Measurements from ENCODE around the gene PLOD2. TPM values are rescaled to one million over a fixed set of nuclear protein-coding genes. Genes with fewer than 3 reads are reported as not detected.
A peak's percentile ranks its signal among the peaks of the same experiment; 100 is the strongest.

PLOD2 gene
- total RNA-seq, 2 donors from 2014 or later = 66.7 to 245 TPM

DNA sequence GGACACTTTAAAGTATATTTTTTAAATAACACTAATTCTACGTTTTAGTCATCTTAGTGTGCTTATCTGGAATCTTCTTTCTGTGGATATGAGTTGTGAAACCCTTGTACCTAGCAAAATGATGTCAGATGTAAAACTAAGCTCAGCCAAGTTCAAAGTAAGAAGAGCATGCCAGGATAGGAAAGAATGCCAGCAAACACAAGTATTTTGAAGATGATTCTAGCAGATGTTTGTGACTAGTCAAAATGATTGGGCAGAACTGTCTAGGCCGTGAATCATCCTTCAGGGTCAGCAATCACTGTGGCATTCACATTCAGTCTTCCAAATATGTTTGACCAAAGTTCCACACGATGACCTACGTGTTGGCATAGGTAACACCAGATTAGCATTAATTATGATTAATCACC is 5.4 kb upstream of the PLOD2 start:
- Histone ChIP-seq H3K36me3 (no peaks in the 10 kb centered on the region), H3K4me3 (no peak overlapping the region), H3K4me1 (no peaks in the 10 kb centered on the region), H3K27ac (no peak overlapping the region), H3K9ac (ENCODE audit: low read depth in 2 of 2, low read length in 2 of 2) (no peak overlapping the region), H3K9me3 (no peaks in the 10 kb centered on the region), H3K27me3 (no peaks in the 10 kb centered on the region)
- DNase-seq = no peak
- intact Hi-C loops (cut with DNase I) = no loop called here
- TF ChIP-seq, protein P1, sequence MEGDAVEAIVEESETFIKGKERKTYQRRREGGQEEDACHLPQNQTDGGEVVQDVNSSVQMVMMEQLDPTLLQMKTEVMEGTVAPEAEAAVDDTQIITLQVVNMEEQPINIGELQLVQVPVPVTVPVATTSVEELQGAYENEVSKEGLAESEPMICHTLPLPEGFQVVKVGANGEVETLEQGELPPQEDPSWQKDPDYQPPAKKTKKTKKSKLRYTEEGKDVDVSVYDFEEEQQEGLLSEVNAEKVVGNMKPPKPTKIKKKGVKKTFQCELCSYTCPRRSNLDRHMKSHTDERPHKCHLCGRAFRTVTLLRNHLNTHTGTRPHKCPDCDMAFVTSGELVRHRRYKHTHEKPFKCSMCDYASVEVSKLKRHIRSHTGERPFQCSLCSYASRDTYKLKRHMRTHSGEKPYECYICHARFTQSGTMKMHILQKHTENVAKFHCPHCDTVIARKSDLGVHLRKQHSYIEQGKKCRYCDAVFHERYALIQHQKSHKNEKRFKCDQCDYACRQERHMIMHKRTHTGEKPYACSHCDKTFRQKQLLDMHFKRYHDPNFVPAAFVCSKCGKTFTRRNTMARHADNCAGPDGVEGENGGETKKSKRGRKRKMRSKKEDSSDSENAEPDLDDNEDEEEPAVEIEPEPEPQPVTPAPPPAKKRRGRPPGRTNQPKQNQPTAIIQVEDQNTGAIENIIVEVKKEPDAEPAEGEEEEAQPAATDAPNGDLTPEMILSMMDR (IDR thresholded peaks at IDR 0.05) = no peak

DNA sequence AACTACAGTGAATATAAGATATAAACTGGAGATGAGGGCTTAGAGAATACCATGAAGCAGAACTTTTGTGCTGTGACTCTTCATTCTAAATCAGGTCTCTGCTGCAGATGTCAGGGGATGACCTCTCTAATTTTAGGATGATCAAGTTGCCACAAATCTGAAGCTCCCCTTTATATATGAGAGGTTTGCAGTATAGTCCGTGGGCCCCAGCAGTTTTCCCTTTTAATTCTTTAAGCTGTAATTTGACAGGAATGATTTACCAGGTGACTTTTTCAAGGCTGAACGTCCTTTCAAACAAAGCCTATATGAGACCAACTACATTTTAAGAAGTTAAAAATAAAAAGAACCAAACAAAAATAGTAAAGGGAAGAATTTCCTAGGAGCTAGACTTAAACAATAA is 4.9 kb upstream of the PLOD2 start:
- no peaks in the 10 kb centered on the region for H3K36me3 ChIP-seq
- intact Hi-C loops (cut with DNase I) = no loop called here
- H3K9me3 ChIP-seq = no peaks in the 10 kb centered on the region
- no peaks in the 10 kb centered on the region for H3K27me3 ChIP-seq
- H3K4me3 ChIP-seq = no peak overlapping the region
- peak overlapping the region; percentile 35 for H3K27ac ChIP-seq
- no peak overlapping the region for H3K9ac ChIP-seq (ENCODE audit: low read depth in 2 of 2, low read length in 2 of 2)
- no peak for DNase-seq
- TF ChIP-seq, protein P1 (IDR thresholded peaks at IDR 0.05) = no peak
- no peaks in the 10 kb centered on the region for H3K4me1 ChIP-seq

DNA sequence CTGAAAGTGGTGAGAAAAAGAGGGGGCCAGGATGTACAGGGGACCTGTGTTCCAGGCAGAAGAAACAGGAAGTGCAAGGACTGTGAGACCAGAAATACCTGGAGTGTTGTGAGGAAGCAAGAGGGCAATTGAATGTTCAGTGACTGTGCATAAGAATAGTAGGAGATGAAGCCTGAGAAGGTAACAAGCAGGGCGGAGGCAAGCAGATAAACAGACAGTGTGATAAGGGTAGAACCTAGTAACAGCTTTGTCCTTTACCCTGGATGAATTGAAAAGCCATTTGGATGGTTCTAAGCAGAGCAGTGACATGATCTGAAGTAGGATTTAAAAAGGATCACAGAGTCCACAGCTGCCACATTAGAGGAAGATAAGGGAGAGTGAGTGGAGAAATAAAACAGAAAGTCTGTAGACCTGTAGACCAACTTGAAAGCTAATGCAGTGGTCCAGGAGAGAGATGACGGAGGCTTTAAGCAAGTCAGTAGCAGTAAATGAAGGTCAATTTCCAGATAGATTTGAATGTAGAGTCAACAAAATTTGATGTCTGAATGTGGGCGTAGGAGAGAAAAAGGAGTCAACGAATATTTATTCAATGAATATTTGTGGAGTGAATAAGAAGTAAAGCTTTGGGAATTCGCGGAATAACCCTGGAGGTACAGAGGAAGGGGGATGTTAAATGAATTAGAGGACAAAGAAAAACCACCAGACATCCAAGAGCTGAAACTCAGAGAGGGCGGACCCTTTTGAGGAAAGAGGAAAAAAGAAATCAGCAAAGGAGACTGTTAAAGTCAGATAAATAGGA is 4.2 kb upstream of the PLOD2 start:
- Histone ChIP-seq H3K9me3 (no peaks in the 10 kb centered on the region), H3K36me3 (no peaks in the 10 kb centered on the region), H3K4me1 (no peaks in the 10 kb centered on the region), H3K9ac (ENCODE audit: low read depth in 2 of 2, low read length in 2 of 2) (peak overlapping the region in 1 of 2 donors; percentile 58), H3K27ac (peak overlapping the region; percentile 35), H3K27me3 (no peaks in the 10 kb centered on the region), H3K4me3 (no peak overlapping the region)
- TF ChIP-seq, protein P1 (IDR thresholded peaks at IDR 0.05) = no peak
- intact Hi-C loops (cut with DNase I) = no loop called here
- peak; percentile 31 for DNase-seq

DNA sequence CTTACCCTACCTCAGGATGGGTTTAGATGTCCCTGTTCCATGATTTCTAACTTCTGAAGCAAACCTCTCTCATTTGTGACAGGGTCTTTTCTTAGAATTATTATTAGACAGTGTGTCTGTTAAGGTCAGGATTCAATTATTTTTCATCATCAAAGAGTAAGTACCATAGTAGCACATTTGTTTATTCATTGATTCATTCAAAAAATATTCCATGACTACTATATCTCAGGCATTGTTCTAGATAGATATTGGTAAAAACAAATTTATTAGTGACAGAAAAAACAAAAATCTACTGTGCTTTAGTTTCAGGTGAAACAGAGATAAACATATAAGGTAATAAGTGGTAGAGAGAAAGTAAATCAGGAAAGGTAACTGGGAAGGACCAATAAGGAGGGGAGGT is 3.5 kb upstream of the PLOD2 start:
- peak overlapping the region; percentile 35 for H3K27ac ChIP-seq

DNA sequence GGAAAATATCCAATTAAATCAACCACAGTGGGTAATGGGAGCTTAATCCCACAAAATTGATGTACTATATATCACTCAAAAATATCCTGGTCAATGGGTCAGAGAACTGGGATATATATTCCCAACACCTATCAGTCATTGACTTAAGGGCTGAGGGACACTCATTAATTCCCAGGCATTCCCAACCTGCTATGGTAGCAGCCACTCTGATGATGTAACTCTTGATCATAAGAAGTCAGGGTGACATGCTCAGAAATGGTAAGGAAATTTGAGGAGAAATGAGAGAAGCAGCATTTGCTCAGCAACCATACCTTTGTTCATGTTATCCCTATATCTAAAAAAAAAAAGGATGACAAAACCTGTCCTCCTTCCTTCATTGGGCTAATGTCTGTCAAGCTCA is 3.1 kb upstream of the PLOD2 start:
- H3K4me3 ChIP-seq = no peak overlapping the region
- intact Hi-C loops (cut with DNase I) = no loop called here
- no peak for DNase-seq
- H3K9ac ChIP-seq (ENCODE audit: low read depth in 2 of 2, low read length in 2 of 2) = no peak overlapping the region
- no peaks in the 10 kb centered on the region for H3K9me3 ChIP-seq
- no peak overlapping the region for H3K27ac ChIP-seq
- H3K27me3 ChIP-seq = no peaks in the 10 kb centered on the region
- H3K4me1 ChIP-seq = no peaks in the 10 kb centered on the region
- TF ChIP-seq, protein P1 (IDR thresholded peaks at IDR 0.05) = no peak
- no peaks in the 10 kb centered on the region for H3K36me3 ChIP-seq

More for the DNA sequence above, 3.5 kb upstream of the PLOD2 start:
- TF ChIP-seq, protein P1 (IDR thresholded peaks at IDR 0.05) = no peak
- no peak for DNase-seq
- no peaks in the 10 kb centered on the region for H3K36me3 ChIP-seq
- no peak overlapping the region for H3K4me3 ChIP-seq
- H3K9ac ChIP-seq (ENCODE audit: low read depth in 2 of 2, low read length in 2 of 2) = no peak overlapping the region
- no peaks in the 10 kb centered on the region for H3K4me1 ChIP-seq
- no peaks in the 10 kb centered on the region for H3K27me3 ChIP-seq
- H3K9me3 ChIP-seq = no peaks in the 10 kb centered on the region
- intact Hi-C loops (cut with DNase I) = no loop called here

Data from colonic mucosa (tissue), 4 donors.